ENCODE data around the gene ASB11.

DNA sequence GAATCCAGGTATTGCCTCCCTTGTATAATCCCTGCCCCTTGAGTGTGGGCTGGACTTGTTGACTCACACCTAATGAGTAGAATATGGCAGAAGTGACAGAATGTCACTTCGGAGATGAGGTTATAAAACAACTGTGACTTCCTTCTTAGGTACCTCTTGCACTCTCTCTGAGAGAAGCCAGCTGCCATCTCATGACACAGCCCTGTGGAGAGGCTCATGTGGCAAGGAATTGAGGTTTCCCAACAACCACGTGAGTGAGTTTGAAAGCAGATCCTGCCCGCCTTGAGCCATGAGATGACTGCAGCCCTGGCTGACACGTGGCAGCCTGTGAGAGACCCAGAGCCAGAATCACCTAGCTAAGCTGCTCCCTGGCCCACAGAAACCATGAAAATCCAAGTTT lies 13.5 kb downstream of the ASB11 start:
- TF ChIP-seq, protein P1, sequence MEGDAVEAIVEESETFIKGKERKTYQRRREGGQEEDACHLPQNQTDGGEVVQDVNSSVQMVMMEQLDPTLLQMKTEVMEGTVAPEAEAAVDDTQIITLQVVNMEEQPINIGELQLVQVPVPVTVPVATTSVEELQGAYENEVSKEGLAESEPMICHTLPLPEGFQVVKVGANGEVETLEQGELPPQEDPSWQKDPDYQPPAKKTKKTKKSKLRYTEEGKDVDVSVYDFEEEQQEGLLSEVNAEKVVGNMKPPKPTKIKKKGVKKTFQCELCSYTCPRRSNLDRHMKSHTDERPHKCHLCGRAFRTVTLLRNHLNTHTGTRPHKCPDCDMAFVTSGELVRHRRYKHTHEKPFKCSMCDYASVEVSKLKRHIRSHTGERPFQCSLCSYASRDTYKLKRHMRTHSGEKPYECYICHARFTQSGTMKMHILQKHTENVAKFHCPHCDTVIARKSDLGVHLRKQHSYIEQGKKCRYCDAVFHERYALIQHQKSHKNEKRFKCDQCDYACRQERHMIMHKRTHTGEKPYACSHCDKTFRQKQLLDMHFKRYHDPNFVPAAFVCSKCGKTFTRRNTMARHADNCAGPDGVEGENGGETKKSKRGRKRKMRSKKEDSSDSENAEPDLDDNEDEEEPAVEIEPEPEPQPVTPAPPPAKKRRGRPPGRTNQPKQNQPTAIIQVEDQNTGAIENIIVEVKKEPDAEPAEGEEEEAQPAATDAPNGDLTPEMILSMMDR (conservative IDR thresholded peaks at IDR 0.05 in 1 of 2, IDR thresholded peaks at IDR 0.05 in 1 of 2; ENCODE audit: extremely low read depth in 1 of 2, insufficient read depth in 1 of 2, low read depth in 1 of 2, low read length in 2 of 2): no peak
- TF ChIP-seq EZH2 (IDR thresholded peaks at IDR 0.05; ENCODE audit: borderline replicate concordance, low read length): no peak

Measured in mammary epithelial cell (primary cell).